Fibroblast of skin of abdomen (primary cell): ENCODE results near the gene FGF10.

Experiments
- DNase-seq: peaks from one replicate; pipeline ENCODE4 v3.0.0-alpha.2; 2013

FGF10 gene

DNA sequence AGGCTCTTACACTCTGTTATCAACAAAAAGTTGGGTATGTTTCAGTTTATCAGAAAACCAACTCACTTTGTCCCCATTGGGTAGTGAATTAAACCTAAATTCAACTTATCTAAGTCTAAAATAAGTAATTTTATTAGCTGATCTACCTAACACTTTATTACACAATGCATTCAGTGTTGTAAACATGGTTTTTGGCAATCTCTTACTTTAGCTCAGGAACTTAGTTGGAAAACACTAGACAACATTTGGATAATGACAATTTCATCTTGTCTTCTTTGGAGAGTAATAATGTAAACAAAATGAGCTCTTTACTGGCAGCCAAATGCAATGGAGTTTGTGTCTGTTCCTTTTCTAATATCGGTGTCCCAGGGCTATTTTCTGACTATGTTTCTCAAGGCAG is 33.0 kb downstream of the FGF10 start:
- no peak for DNase-seq

DNA sequence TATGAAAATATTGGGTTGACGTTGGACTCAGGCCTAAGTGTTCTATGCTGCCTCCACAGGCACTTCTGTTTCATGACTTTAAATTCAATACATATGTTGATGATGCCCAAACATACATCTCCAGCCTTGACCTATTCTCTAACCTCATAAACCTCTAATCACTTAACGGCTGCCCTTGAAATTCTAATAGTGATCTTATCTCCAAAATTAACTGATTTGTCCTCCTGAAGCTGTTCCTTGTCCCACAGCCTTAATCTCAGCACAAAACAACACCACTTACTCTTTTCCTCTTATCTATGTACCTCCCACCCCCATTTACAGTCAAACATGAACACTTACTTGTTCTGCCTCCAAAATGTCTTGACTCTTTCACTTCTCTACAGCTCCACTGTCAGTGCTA is 43.3 kb downstream of the FGF10 start:
- no peak for DNase-seq

DNA sequence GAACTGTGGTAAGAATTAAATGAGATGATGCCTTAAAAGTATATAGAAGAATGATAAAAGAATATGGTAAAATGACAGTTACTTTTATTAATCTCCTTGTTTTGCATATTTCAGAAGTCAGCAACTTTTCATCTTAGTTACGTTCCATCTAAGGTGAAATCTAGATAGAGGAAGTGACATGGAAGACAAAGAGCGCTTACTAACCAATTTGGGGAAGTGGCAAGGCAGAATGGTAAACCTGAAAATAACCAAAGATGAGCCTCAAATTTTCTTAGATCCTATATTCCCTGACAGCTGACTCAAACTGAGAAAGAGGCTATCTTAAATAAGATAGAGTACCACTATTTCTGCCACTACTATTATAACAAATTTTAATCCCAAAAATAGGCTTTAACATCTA is 52.5 kb downstream of the FGF10 start:
- DNase-seq, result no peak

DNA sequence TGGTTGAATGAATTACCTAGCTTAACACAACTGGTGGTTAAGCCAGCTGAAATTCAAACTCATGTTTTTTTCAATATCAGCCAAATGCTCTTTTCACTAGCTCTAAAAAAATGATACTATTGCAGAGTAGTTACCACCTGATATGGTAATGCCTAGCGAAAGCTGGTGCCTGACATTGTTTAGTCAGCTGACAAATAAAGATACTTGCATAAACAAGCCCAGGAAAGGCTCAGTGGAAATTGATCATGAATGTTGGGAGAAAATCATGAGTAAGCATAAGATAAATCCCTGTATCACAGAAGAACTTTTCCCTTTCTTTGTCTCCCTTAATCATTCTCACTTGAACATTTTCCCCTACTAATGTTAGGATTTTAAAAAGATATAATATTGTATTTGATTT is 54.6 kb downstream of the FGF10 start:
- DNase-seq, result no peak

DNA sequence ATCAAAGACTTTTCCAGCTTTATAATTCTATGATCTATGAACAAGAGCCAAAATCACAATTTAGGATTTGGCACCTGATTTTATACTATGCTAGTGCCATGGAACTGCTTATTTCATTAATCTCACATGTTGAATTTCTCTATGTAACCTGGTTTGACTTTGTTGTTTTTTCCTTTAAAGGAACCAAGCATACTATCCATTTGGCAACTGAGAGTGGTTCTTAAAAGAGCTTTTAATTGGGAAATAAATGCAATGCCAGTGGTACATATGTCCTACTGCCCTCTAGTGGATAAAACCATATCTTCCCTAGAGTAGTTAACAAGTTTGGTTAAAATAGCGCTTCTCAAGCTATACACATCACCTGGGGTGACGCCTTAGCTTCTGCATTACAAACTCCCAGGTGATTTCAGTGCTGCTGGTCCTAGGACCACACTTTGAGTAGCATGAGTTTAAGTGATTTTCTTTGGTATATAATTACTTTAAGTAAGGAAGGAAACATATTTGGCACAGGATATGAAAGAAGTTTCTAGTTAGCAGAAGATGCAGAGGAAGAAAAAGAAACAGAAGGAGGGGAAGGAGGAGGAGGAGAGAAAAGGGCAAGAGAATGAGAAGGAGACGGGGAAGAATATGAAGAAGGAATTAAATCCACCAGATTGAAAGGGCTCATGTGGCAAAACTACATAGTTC is 56.8 kb downstream of the FGF10 start:
- DNase-seq, result peak; percentile 36

DNA sequence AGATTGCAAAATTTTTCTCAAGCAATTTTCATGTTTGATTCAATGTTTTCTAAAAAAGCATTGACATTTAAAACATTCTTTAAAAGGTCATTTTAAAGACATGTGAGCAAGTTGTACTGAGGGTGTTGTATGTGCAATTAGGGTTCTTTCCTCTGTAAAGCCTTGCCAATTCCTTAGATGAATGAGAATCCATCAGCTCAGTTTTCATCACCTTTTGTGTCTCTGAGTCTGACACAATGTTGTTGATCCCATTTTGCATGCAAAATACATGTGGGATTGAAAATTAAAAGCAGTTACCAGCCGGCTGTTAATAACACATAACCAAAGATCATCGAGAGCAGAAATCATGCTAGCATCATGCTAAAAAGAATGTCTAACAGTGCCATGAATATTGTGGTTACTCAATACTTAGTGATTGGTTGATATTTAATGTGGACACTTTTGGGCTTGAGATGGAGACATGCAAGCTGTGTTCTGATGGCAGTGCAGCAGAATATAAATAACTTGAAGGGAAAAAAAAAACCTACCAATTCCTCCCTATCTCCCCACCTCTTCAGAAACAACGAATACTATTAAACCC is 57.7 kb downstream of the FGF10 start:
- no peak for DNase-seq

DNA sequence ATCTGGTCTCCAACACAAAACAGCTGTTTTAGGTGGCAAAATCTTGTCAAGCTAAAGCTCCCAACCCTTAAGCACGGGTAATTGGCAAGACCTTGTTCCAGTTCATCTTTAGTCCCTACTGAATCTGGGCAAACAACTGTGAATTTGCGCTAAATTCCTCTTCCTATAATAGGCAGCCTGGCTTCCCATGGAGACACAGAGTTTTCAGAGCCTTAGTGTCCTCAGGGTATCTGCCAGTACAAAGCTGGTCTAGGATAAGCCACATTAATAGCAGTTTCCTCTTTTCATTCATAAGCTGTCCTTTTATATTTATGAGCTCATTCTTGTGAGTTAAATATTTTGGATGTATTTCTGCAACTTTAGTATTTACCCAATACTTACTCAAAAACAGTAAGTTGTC is 59.5 kb downstream of the FGF10 start:
- DNase-seq, result no peak

DNA sequence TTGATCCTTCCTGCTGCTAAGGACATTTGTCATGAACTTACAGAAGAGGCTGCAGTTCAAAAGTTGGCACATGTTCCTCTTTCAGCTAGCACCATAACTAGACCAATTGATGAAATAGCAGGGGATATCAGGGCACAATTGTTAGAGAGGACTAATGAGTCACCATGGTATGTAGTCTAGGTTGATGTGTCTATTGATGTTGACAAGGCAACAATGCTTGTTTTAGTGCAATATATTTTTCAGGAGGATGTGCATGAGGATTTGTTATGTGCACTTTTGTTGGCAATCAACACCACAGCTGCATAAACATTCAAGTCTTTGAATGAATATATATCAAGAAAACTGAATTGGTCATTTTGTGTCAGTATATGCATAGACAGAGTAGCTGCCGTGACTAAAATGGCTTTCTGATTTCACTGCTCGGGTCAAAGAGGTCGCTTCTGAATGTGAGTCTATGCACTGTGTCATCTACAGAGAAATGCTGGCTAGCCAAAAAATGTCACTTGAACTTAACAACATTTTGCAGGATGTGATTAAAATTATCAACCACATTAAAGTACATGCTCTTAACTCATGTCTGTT is 68.0 kb downstream of the FGF10 start:
- no peak for DNase-seq

DNA sequence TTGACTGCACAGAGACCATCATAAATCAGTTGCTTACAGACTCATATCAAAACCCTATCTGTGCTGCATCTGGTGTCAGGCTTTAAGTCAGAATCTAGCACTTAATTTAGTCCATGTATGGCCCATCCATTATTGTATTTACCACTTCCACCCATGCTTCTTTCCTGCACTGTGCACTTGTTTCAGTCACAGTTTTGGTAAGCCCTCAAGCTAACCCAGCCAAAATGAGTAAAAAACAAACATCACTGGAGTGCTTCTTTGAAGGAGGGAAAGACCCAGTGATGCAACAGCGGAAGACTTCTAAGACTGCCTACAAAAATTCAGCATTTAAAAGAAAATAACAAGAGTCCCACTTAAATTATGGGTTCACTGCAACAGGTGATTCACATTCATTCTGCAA is 69.0 kb downstream of the FGF10 start:
- DNase-seq, result no peak

DNA sequence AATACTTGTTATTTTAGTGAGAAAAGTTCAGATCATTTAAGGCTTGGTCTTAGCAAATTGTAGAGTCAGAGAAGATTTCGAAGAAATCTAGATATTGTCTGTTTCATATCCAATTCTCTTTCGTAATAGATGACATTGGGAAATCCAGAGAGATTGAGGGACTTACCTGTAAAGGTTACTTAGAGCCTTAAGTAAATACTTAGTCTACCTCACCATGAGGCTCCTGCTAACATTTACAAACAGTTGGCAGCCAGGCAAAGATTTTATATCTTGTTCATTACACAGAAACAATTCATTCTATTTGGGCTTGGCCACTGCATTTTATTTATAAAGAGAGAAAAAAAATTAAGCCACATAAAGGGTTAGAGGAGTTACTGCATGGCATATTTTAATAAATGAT is 70.3 kb downstream of the FGF10 start:
- no peak for DNase-seq

DNA sequence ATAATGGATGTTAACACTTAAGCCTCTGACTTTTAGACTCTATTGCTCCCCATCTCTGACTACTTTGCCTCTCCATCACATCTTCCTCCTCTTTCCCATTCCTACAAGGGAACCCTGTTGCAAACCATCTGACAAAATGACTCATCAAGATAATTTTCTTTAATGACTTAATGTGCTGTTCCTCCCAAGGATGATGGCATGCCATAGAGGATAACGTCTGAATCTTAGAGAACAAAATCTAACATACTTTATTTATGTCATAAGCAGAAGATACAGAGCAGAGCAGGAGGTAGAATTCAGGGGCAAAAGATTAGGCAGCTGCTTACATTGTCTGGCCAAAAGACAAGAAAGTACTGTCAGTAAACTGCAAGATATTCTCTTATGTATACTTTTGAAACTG is 76.8 kb downstream of the FGF10 start:
- no peak for DNase-seq

DNA sequence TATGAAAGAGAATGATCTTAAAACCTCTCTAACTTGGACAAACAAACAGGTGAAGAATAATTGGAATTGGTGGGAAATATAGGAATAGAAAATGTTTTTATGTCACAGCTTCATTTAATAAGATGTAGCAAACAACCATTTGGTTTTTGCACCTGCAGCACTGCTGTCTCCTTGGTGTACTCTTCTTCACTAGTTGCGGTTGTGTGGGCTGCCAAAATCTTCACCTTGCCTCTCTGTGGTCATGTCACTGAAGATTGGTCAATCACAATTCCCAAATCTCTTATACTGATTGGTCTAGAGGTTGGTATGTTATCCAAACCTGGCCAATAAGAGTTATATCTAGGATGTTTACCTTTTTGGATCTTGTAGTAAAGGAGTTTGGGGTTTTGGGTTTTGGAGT is 88.7 kb downstream of the FGF10 start:
- no peak for DNase-seq

DNA sequence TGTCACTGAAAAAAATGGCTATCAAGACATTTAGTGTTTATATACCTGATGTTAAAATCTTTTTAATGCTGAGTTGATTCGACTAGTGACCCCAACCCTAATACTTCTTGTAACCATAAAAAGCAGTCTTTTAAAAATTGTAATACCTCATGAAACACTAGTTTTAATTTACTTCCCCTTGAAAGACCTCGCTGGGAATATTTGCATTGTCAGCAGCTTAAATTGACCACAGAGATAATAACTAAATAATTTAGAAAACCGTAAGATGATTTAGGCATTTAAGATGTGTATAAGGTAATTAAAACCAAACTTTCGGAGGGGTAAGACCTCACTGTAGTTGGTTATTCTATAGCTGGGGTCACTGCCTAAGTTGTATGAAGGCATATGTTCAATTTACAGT is 89.8 kb downstream of the FGF10 start:
- no peak for DNase-seq

DNA sequence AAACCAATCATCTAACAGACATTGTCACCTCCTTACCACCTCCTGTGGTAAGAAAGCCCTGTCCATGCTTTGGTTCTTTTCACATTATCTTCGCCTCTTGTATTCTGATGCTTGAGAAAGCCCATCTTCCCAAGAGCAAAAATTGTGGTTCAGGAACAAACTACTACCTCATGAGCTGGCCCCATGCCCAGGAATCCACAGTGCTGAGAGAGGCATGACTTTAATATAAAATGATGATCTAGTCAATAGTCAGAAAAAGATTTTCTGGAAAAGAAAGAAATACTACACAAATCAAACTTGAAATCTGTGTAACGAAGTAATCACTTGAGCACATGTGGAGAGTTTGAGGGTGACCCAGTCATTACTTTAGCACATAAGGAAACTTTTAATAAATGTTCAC is 94.7 kb downstream of the FGF10 start:
- peak; percentile 20 for DNase-seq

DNA sequence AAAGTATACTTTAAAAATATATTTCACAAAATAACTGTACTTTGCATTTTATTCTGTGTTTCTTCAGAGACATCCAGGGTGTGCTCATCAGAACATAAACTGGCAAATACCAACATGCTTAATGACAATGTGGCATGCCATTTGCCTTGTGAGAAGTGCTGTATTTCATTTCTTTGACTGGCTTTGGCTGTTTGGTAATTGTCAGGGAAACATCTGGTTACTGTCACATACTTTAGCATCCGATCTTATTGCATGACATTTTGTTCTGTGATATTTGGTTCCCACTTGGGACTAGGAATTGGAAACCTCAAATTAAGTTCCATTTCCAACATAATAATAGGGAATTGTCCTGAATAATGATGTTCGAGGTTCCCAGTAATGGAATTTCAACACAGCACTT is 96.5 kb downstream of the FGF10 start:
- no peak for DNase-seq

DNA sequence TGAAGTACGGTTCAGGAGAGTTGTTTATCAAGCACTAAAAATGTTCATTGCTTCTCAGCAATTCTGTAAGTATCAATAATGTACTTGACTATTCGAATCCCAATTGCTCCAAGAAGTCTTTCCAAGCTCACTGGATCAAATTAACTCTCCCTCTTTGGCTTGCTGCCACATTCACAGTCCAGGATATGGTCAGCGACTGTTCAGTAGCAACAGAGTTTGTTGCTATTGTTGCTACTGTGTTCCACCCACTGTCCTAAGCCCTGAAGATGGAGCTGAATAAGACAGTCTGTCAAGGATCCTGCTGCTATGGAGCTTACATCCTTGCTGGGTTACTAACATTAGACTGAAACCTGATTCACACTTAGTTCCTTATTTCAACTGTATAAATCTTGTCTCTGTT is 110.8 kb downstream of the FGF10 start:
- DNase-seq, result no peak

DNA sequence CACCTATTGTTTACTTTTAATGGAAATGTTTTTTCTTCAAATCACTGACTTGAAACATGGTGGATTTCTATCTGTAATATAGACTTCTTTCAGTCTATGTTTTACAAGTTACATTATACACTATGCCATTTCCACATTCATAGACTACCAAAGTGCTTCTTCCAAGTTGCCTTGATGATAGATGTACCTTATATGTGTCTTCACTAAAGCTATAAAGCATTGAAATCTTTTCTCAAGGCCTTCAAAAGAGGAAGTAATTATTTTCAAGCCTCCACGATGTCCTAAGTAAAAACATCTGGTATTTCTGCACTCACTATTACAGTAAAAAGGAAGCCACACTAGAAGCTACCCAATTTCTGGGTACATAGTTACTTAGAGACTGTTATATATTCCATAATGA is 113.3 kb downstream of the FGF10 start:
- no peak for DNase-seq

DNA sequence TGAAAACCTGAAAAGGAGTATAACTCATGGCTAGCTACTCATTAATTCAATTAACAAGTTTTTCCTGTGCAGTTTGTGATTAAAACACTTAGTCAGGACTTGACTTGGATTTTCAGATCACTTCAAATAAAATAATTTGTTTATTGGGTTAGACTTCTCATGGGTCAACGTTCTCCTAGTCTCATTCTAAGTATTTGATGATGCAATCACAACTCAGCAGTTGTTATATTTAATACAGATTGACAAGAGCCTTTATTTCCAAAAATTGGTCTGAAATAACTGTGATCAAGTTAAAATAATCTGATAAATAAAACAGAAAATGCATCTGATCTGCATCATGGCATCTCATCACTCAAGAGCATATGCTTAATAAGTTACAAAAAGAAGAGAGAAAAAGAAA is 113.9 kb downstream of the FGF10 start:
- DNase-seq, result no peak

DNA sequence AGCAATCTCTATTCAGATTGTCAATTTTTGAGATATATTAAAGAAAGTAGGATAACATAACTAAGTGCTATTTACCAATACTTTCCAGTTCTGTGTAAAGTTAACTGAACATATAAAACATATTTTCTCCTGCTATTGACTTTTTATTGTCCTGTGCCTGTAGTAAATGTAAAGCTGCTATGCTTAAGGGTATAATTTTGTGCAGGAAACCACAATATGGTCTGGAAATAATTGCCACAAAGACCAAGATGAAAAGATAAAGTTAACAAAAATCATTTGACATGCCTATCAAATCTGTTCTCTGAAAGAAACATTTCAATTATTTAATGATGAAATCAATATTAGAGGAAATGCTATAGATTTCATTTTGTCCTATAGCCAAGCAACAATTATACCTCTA is 121.3 kb downstream of the FGF10 start:
- DNase-seq, result no peak

DNA sequence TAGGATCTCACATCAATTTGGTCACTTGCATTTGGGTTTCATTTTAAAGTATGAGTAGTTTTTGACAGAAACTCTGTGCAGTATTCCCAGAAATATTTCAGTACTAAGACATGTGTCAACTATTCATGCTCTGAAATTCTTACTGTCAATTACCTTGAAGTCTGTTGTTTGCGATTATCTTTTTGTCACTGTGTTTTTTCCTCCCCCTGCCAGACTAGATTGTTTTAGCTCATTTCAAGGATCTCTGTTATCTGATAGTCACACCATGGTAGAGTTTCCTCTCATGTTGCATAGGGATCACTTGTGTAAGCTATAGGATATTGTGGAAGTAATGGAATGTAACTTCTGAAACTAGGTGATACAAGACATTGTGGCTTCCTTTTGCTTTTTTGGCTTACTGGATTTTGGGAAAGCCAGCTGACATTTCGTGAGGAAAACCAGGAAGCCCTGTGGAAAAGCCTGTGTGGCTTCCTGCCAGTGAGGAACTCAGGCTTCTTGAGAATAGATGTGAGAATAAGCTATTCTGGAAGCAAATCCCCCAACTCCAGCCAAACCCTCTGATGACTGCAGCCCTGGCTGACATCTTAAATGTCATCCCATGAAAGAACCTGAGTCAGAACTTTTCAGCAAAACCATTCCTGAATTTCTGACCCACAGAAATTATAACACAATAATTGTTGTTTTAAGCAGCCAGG is 122.2 kb downstream of the FGF10 start:
- no peak for DNase-seq

DNA sequence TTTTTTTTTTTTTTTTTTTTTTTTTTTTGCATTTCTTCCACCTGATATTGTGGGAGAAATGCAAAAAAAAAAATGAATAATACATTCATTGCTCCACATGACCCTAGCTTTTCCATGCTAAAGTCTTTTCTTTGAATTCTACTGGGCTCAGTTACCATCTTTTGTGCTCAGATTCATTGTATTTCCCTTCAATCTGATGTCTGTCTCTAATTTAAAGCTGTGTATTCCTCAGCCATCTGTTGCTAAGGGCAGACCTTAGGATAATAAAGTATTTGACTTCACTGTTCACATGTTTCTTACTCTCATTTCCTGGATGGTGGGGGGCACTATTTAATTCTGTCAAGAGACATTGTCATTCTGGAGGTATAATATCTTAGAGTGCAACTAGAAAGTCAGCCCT is 123.5 kb downstream of the FGF10 start:
- no peak for DNase-seq

DNA sequence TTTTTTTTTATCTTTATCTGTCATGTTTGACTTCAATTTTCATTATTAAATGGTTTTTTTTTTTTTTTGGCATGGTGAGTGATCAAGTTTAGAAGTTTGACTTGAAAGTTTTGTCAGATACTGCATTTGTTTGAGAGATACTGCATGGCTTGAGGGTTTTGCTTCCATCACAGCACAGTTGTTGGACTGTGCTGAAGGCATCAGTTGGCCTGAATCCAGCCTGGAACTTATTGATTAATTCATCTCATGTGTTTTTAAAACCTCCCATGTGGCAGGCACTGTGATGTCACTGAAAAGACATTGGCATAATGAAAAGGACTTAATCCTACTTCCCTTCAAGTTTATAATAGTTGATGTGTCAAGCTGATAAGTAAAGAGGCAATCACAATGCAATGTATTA is 128.4 kb downstream of the FGF10 start:
- no peak for DNase-seq

DNA sequence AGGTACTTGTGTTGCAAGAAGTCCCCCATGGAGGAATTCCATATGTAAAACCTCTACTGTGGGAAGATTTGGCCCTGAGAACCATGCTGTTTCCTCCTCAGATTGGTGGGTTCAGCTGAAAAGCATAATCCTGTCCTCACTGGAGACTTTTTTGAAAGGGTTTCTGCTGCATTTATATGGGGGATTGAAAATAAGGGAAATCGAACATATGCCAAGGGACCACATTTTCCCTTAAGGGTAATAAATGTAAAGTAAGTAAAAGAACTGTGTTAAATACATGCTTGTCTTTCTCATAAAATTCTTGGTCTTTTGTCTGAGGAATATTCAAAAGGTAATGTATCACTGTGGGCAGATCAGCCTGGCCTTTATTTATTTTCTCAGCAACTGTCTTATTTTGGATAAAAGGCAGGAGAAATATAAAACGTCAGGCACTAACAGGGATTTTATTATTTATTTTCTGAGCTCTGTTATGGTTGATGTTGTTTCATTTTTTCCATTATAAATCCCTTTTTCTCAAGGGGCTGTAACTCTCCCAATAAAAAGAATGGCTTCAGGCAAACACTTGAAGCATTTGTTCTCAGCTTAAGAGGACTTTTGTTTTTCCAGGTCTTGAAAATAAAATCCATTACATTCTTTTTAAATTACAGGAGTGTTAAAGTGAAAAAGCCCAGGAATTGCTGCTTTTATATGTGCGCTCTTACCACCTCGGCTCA is 131.4 kb downstream of the FGF10 start:
- no peak for DNase-seq
